HK-2 (cell line): Measurements from ENCODE around the gene CPLX1.

ENCODE experiments used
- DNase-seq: peaks from one replicate; pipeline ENCODE4 v3.0.0-alpha.2; 2018; ENCODE audit not compliant: unreplicated experiment

CPLX1 gene

GRCh38 chr4:855880-856224, 29.9 kb upstream of the CPLX1 start:
- no peak for DNase-seq

GRCh38 chr4:854356-854755, 28.4 kb upstream of the CPLX1 start:
- no peak for DNase-seq

DNA sequence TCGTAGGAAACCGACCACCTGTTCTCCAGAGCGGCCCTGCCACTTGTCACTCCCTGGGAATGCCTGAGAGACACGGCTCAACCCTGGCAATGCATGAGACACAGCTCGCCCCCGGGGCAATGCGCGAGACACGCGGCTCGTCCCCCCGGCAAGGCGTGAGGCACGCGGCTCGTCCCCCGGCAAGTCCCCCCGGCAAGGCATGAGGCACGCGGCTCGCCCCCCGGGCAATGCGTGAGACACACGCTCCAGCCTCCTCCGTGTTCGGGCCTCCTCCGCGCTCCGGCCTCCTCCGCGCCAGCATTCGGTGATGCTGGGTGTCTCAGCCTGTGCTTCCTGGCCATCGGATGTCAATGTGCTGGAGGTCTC, 27.5 kb upstream of the CPLX1 start:
- no peak for DNase-seq

- DNase-seq, result no peak
Observed at GRCh38 chr4:851701-852430, 25.9 kb upstream of the CPLX1 start.

DNA sequence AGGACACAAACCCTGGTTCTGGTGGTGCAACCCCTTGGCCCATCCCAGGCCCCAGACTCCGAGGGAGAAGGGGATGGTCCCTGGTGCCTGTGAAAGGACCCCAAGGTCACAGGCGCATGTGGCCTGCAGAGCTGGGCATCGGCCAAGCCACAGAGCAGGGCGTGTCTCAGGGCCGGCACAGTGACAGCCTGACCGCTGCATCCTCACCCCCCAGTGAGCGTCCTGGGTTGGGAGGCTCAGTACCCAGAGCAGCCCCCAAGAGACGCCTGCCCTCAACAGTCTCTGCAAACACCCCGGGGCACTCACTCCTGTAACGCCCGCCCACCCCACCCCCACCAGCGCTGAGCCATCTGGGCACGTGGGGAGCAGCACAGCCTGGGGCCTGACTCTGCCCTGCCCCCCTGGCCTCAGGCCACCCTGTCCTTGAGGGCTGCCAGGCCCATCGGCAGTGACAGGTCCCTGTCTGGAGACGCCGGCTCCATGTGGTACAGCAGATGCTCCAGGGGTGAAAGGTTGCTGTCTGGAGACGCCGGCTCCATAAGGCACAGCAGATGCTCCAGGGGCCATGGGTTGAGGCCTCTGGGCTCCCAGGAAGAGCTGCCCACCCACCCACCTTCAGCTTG, 24.5 kb upstream of the CPLX1 start:
- no peak for DNase-seq

DNA sequence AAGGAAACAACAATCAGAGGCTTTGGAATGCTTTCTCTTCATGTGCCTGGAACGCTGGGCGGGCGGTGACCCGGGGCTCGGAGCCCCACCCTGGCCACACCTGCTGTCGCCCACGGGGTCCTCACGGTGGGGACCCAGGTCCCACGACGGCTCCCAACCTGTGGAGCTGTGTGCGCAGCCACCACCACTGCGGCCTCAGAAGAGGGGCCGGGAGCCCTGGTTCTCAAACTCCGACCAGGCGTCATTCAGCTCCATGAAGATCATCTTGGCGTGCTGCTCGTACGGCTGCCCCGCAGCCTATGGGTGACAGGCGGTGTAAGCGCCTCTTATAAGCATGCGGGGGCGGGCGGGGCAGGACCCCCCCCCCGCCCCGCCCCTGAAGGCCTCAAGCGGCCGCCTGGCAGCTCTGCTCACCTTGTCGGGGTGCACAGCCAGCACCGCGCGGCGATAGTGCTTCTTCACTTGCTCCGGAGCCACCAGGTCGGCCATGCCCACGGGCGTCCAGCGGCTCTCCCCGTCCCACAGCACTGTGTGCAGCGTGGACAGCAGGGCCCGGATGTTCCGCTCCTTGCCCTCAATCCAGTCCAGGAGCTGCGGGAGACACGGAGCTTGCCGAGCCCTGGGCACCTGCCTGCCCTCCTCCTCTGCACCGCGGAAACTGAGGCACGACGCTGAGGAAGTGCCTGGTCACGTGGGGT, 23.7 kb upstream of the CPLX1 start:
- DNase-seq, result no peak

- no peak for DNase-seq
Observed at GRCh38 chr4:848803-849477, 23.0 kb upstream of the CPLX1 start.

GRCh38 chr4:848307-848691, 22.4 kb upstream of the CPLX1 start:
- DNase-seq, result no peak

GRCh38 chr4:845836-846251, 19.9 kb upstream of the CPLX1 start:
- DNase-seq, result no peak

DNA sequence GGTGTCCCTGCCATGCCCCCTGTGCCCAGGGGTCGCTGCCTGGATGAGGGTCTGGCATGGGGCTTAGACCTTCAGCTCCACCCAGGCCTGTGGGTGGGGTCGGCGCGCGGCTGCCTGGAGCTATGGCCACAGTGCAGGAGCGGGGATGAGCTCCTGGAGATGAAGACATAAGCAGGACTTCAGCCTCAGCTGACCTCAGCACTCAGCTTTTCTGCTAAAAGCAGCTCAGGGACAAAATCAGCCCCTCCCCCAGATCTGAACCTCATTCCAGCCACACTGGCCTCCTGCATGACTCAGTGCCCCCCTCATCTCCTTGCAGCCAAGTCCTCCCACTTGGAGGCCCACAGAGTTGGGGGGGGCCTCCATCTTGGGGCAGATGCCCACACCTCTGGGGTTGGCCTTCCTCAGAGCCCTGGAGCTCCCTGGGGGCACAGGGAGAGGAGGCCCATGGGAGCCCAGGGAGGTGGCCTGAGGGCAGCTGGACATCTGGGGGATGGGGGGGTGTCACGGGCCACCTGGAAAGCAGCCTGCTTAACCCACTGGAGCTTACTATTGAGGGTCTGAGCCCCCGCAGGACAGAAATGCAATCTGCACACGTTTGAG, 19.4 kb upstream of the CPLX1 start:
- DNase-seq, result no peak

DNA sequence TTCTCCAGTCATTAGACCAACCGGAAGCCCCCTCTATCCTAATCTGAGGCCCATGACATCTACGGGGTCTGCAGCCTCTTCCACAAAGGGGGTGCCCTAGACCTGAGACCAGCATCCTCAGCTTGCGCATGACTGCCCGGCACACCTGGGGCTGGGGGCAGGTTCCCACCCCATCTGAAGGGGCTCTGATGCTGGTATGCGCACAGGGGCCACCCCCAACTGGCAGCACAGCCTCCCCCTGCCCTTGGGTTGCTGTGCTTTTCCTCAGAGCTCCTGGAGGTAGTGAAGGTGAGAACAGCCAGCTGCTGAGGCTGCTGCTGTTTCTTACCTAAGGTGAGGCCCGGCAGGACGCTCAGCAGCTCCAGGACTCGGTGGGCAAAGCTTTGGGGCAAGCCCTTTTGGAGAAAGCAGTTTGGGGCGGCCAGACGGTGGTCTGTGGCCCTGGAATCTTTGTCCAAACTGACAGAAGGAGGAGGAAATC, 18.9 kb upstream of the CPLX1 start:
- DNase-seq, result no peak

DNA sequence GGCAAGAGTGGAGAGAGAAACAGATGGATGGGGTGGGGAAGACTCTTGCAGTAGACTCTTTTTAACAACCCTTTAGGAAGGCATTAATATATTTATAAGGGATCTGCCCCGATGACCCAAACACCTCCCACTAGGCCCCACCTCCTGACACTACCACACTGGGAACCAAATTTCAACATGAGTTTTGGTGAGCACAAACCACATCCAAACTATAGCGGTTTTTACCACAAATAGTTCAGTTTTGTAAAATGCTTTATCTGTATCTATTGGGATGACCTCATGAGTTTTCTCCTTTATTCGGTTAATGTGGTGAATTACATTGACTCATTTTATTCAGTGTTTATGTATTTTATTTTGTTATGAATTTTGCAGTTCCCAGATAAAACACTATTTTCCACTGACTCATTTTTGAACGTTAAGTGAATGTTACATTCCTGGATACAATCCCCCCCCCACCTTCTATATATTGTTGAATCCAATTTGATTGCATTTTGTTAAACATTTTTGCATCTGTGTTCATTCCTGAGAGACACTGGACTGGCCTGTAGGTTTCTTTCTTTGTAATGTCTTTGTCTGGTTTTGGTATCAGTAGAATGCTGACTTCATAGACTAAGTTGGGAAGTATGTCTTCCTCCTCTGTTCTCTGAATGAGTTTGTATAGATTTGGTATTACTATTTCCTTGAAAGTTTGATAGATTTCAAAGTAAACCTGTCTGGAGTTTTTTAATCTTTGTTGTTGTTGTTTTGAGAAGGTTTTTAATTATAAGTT, 13.9 kb upstream of the CPLX1 start:
- no peak for DNase-seq

DNA sequence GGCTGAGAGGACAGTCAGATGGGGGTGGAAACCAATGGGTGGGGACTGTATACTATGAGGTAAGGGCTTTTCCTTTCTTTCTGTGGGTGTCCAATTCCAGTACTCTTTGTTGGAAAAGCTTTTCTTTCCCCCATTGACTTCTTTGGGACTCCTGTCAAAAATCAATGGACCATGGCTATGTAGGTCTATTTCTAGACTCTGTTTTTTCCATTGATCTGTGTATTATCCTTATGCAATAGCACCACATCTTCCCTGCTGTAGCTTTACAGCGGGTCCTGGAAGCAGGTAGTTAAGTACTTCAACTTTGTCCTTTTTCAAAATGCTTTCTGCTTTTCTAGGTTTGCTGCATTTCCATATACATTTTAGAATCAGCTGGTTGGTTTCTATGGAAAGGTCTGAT, 11.8 kb upstream of the CPLX1 start:
- no peak for DNase-seq

DNA sequence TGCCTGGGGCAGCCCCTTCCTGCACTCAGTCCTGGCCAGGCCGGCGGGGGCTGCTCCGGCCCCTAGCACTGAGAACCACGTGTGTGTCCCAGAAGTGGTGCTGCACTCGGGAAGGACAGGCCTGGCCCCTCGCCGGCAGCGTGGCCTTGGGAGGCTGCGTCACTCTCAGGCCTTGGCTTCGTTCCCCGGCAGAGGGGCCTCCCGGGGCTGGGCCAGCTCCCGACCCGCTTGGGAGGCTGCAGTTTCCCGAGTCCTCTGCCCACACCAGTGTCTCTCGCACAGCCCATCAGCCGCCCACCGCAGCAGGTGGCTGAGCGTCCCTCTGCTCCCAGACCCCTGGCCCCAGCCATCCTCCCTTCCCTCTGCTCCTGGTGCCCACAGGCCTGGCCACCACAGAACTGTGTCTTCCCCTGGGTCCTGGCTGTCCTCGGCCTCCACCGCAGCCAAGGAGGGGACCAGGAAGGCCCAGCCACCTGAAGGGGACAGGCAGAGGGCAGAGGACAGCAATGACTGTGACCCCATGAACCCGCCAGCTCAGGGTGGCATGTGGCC, 10.9 kb upstream of the CPLX1 start:
- DNase-seq, result no peak

- DNase-seq, result no peak
Observed at GRCh38 chr4:836003-836511, 10.1 kb upstream of the CPLX1 start.

DNA sequence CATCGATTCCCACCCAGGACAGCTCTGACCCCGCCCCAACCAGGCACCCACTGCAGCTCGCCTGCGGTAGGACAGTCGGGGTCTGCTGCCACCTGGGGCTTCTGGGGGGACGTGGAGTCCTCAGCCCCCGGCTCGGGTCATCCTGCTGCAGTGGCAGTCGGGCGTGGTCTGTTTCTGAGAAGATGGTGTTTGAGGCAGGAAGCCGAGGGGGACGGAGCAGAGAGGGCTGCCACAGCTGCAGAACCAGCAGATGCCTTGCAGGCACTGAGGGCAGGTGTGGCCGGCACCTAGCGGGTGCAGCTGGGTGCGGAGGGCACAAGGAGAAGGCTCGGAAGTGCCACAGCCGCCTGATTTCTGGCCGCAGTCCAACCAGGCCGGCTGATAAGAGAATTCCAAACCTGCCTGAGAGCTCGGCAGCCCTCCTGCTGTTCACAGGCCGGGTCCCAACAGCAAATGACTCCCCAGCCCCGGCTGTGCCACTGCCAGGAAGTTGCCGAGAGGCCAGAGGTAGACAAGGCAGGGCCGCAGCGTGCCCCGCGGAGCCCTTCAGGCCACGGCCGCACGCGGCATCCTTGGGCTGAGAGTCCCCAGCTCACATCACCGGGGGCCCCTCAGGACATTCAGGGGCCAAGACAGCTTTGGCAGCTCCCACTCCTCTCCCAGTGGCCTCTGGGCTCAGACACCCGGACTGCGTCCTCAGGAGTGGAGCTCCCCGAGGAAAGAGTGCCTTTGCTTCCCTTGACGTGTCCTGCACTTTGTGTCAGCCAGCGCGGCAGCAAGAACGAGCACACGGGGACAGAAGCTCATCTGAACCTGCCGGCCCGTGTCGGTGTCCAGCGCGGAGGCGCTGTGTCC, 9.4 kb upstream of the CPLX1 start:
- no peak for DNase-seq

- DNase-seq, result no peak
Observed at GRCh38 chr4:834368-835147, 8.6 kb upstream of the CPLX1 start.

DNA sequence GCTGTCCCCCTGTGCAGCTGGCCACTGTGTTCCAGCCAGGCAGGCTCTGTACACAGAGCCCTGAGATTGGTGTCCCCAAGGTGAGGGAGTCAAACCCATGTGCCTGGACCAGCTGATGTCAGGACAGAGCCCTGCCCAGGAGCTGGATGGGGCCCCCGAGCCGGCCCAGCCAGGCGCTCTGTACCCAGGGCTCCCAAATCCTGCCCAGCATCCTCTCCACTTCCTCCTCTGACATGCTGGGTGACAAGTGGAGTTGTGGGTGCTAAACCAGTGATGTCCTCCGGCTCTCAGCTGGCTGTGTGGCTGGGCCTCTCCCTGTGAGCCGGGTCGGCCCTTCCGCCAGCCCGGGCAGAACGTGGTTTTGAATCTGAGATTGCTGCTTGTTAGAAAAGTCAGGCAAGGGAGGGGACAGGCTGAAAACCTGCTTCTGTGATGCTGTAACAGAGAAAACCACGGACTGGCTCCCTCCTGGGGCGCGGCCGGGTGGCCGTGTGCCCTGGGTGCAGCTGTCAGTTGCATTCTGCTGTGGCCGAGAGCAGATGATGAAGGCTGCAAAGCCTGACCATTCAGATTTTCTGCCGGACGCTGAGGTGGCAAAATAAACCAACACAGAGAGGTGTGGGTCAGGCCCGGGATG, 7.9 kb upstream of the CPLX1 start:
- no peak for DNase-seq

GRCh38 chr4:833156-833555, 7.2 kb upstream of the CPLX1 start:
- DNase-seq, result no peak
